ENCODE results near the gene NAV1.
"Not testable (repeated sequence)": the region's sequence is repeated elsewhere in the genome, so short reads cannot be mapped to it uniquely, and the experiment has no call there.

Gene NAV1

GRCh38 chr1:201566933-201567801 lies 28.2 kb downstream of the NAV1 start:
- peak; percentile 31 for DNase-seq

DNA sequence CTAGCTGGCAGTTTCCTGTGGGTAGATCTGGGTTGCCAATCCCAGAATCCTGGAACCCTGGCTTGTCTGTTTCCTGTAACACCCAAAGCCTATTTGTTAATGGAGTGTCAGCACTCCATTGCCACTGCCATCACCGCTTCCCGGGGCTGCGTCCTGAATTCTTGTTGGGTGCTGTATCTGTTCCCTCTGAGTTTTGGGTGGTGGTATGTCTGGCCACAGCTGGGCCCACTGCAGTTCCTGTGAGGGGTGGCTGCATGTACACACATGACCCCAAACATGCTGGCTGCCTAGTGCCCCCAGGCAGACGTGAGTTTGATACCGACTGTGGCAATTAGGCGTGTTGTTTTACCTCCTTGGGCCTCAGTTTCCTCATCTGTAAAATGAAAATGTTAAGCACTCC lies 29.3 kb downstream of the NAV1 start:
- no peak for DNase-seq

DNA sequence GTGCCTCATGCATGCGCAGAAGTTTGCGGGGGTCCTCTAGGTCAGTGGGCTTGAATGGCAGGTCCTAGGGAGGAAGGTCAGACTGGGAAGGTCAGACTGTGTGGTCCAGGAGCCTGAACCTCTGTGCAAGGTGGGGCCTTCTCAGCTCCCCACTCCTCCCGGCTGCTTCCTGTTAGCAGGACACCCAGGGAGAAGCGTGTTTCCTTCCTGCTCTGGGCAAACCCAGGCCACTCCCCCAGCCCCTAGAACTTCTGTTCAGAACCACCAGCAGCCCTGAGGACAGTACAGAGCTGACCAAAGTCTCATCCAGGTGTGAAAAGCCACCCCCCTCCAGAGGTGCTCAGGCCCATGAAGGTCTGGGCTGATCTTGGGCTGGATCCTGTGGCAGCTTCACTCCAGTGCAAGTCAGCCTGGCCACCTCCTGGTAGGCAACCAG lies 29.9 kb downstream of the NAV1 start:
- peak; percentile 6 for DNase-seq

DNA sequence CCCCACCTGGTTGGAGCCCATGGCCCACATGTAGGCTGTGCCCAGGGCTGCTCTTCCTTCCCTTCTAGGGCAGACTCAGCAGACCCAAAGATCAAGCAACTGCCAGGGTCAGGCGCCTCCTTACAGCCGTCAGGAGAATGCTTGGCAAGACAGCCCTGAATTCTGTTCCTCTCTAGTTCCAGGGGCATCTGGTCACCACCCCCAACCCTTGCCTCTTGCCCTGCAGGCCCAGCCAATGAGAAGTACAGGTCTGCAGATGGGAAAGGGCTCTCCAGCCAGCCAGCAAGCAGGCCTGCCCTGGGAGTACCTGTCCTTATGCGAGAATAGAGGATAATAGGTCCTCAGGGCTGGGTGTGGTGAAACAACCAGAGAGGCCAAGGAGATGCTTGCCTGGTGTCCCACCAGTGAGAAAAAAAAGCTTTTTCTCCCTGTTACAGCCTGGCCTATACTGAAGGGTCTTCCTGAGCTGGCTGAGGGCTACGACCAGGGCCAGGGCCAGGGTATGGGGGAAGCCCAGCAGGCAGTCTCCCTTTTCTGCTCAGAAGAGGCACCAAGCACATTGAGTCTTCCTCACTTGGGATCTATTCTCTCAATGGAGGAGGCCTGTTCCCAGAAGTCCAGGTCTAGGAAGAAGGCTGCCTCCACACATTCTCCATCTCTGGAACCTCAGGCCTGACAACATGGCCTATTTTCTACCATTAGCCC lies 31.4 kb downstream of the NAV1 start:
- DNase-seq = no peak

DNA sequence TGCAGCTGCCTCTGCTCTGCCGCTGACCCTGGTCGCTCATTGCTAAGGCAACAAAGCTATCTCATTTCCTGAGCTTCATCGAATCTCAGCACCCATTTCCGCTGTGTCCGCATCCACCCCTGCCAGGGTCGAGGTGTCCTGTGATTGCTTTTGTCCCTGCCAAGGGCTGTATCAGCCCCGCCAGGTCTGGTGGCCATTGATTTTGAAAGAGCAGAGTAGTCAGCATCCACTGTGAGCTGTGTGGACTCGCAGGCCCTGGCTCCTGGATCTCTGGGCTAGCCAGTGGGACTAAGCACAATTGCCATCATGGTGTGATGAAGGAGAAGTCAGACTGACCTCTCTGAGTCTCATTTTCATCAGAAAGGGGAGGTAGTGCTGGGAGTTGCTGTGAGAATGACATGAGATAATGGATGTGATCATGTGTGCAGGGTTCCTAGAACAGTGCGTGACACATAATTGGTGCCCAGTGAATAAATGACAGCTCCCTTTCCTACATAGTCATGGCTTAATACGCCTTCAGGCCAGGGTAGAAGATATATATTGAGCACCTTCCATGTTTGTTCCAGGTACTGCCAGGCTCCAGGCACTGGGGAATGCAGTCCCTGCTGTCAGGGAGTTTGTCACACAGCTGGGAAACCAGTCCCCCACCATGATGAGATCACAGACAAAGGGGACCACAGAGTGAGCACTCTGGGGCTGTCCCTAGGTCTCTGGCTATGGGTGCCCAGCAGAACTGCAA lies 32.1 kb downstream of the NAV1 start:
- peak; percentile 48 for DNase-seq

DNA sequence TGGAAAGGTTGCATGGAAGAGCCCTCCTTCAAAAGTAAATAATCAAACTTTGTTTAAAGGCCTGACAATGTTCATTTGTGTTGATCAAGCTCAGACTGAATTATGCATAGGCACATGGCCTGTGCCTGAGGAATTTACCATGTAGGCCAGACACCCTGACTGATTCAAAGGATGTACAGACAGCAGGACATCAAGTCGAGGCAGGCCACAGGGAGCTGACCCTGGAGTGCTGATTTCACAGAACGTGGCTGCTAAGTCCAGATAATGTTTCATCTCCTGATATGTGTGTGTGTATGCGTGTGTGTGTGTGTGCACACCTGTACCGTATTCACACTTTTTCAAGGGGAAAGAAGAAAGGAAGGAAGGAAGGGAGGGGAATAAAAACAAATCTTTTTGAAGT lies 34.1 kb downstream of the NAV1 start:
- no peak for DNase-seq

DNA sequence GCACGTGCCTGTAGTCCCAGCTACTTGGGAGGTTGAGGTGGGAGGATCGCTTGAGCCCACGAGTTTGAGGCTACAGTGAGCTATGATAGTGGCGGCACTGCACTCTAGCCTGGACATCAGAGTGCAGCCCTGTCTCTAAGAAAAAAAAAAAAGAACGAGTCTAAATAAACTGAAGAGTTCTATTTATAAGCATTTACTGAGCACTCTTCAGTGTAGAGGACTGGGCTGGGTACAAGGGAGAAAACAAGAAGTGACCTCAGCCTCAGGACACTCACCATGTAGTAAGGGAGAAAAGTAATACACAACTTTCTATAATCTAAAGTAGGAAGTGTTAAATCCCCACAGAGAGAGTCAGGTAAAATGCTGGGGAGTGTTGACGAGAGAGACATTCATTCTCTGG lies 35.0 kb downstream of the NAV1 start:
- DNase-seq = no peak

GRCh38 chr1:201575912-201576311 lies 37.0 kb downstream of the NAV1 start:
- DNase-seq = no peak

GRCh38 chr1:201576914-201577313 lies 38.0 kb downstream of the NAV1 start:
- no peak for DNase-seq

- no peak for DNase-seq
These were observed 39.3 kb downstream of the NAV1 start for GRCh38 chr1:201578008-201578888.

GRCh38 chr1:201581371-201581770 lies 42.4 kb downstream of the NAV1 start:
- not testable (repeated sequence) for DNase-seq

DNA sequence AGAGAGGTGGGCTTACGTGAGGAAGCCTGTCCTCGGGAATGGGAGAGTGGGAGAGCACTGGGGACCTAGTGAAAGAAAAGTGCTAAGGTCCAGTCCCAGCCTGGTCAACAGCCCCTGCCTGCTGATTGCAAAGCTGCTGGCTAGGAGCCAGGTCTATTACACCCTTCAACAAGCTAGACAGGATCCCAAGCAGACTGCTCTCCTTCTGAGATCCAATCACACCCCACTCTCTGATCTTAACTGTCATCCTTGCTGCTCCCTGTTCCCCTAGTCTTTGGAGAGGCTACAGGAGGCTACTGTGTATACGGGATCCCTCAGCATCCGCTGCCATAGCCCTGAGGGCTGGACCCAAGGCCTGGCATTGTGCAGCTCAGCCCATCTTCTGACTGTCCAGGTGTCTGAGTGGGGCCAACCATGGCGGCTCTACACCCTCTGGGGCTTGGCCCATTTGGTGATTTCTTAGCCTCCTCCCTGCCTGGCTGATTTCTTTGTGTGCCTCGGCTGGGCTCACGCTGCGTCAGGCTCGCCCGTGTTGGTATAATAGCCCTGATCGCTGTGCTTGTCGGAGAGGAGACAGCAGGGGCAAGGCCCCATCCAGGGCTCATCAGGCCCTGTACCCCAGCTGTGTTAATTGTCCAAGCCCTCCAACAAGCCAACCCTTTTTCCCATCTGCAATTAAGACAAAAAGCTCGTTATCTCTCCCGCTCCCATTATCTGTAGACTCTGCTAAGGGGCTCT lies 43.9 kb downstream of the NAV1 start:
- DNase-seq = peak; percentile 95

GRCh38 chr1:201583663-201584062 lies 44.7 kb downstream of the NAV1 start:
- DNase-seq = no peak

DNA sequence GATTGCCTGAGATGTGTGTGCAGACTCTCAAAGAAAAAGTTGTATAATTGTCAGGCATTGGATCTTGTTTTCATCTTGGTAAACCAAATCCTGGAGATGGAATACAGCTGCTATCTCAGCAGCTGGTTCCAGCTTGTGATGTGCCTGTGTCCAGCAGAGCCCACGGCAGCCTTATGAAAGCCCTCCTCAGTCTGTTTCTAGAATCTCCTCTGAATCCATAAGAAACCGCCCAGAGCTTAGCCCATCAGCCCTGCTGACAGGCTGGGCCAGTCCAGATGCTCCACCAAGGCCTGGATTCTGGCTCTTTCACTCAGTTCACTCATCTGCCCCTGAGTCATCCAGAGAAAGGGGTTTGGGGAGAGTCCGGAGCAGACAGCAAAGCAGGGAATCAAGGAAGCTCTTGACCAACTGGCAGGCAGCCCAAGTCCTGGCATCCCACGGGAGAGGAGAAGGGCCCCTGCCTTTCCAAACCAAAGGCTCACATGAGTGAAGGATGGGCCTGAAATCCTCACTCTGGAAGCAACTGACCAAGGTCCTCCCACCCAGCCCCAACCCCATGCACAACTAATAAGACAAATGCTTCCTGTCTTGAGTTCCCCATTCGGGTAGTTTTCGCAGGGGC lies 45.7 kb downstream of the NAV1 start:
- no peak for DNase-seq

DNA sequence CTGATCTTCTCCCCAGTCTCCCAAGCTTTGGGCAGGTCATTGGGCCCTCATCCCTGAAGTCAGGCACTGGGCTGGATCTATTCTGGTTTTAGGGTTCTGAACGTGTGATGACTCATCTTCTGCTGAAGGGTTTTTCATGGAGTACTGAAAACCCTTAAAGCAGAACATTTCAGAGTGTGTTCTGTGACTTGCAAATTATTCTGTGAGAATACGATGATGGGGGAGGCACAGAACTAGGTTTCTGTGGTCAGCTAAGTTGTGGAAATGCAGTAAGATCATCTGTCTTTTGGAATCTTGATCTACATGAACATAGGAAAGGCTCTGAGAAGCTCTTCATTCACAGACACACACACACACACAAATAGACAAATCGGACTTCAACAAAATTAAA lies 46.2 kb downstream of the NAV1 start:
- no peak for DNase-seq

GRCh38 chr1:201585901-201586300 lies 47.0 kb downstream of the NAV1 start:
- no peak for DNase-seq

- no peak for DNase-seq
These were observed 47.9 kb downstream of the NAV1 start for GRCh38 chr1:201586806-201587205.

GRCh38 chr1:201587729-201588128 lies 48.8 kb downstream of the NAV1 start:
- no peak for DNase-seq
